Measurements from ENCODE around the gene CD151.

CD151 gene

GRCh38 chr11:849104-849824 lies 16.5 kb downstream of the CD151 start:
- no peak for DNase-seq (ENCODE audit: extremely low read depth, low read depth)
- no peak for TF ChIP-seq CTCF (IDR thresholded peaks at IDR 0.05; ENCODE audit: low read depth, low read length)

- no peak for DNase-seq (ENCODE audit: extremely low read depth, low read depth)
- TF ChIP-seq CTCF (IDR thresholded peaks at IDR 0.05; ENCODE audit: low read depth, low read length) = no peak
These were observed 17.4 kb downstream of the CD151 start for GRCh38 chr11:849951-850774.

- TF ChIP-seq CTCF (IDR thresholded peaks at IDR 0.05; ENCODE audit: low read depth, low read length) = no peak; the same call in 1 of the 2 replicates
- no peak for DNase-seq (ENCODE audit: extremely low read depth, low read depth)
These were observed 18.3 kb downstream of the CD151 start for GRCh38 chr11:850775-851763.

- no peak for TF ChIP-seq CTCF (IDR thresholded peaks at IDR 0.05; ENCODE audit: low read depth, low read length)
- no peak for DNase-seq (ENCODE audit: extremely low read depth, low read depth)
These were observed 20.0 kb downstream of the CD151 start for GRCh38 chr11:852762-853161.

GRCh38 chr11:853682-854448 lies 21.1 kb downstream of the CD151 start:
- TF ChIP-seq CTCF (IDR thresholded peaks at IDR 0.05; ENCODE audit: low read depth, low read length) = no peak
- no peak for DNase-seq (ENCODE audit: extremely low read depth, low read depth)

GRCh38 chr11:854601-855329 lies 22.0 kb downstream of the CD151 start:
- TF ChIP-seq CTCF (IDR thresholded peaks at IDR 0.05; ENCODE audit: low read depth, low read length) = no peak

More at GRCh38 chr11:854601-855329, 22.0 kb downstream of the CD151 start:
- DNase-seq (ENCODE audit: extremely low read depth, low read depth) = no peak
